Hematopoietic multipotent progenitor cell treated with erythropoietin and hydrocortisone succinate and interleukin-3 and kit ligand, for 15 days (in vitro differentiated cells): ENCODE results near the gene EXOC6B.

Experiments used
- DNase-seq: peaks from one replicate; pipeline ENCODE4 v3.0.0-alpha.2; 2015; ENCODE audit warnings: low spot score

Gene EXOC6B

GRCh38 chr2:72825257-72826155 is at the start of gene EXOC6B:
EXOC6B (minus strand) TSS chr2:72826033.
- DNase-seq: peak; percentile 62

- DNase-seq: no peak
Observed at GRCh38 chr2:72871880-72872279, 46.0 kb upstream of the EXOC6B start.

GRCh38 chr2:72871060-72871459 is 45.2 kb upstream of the EXOC6B start:
- no peak for DNase-seq

- DNase-seq: no peak
Observed at GRCh38 chr2:72864500-72864899, 38.7 kb upstream of the EXOC6B start.

GRCh38 chr2:72863046-72863445 is 37.2 kb upstream of the EXOC6B start:
- no peak for DNase-seq

GRCh38 chr2:72862239-72862988 is 36.6 kb upstream of the EXOC6B start:
- DNase-seq: peak; percentile 75

GRCh38 chr2:72859831-72860262 is 34.0 kb upstream of the EXOC6B start:
- DNase-seq: peak; percentile 35

GRCh38 chr2:72851333-72851732 is 25.5 kb upstream of the EXOC6B start:
- DNase-seq: no peak

- DNase-seq: no peak
Observed at GRCh38 chr2:72849138-72849462, 23.3 kb upstream of the EXOC6B start.

GRCh38 chr2:72848436-72849137 is 22.8 kb upstream of the EXOC6B start:
- no peak for DNase-seq

- no peak for DNase-seq
Observed at GRCh38 chr2:72847534-72848315, 21.9 kb upstream of the EXOC6B start.

- DNase-seq: no peak
Observed at GRCh38 chr2:72846171-72847095, 20.6 kb upstream of the EXOC6B start.

GRCh38 chr2:72843301-72843700 is 17.5 kb upstream of the EXOC6B start:
- no peak for DNase-seq

- no peak for DNase-seq
Observed at GRCh38 chr2:72841462-72842125, 15.8 kb upstream of the EXOC6B start.

GRCh38 chr2:72840066-72840465 is 14.2 kb upstream of the EXOC6B start:
- DNase-seq: no peak

- DNase-seq: no peak
Observed at GRCh38 chr2:72837171-72837570, 11.3 kb upstream of the EXOC6B start.

GRCh38 chr2:72835403-72835802 is 9.6 kb upstream of the EXOC6B start:
- no peak for DNase-seq

- DNase-seq: no peak
Observed at GRCh38 chr2:72834596-72834995, 8.8 kb upstream of the EXOC6B start.

GRCh38 chr2:72833084-72833714 is 7.4 kb upstream of the EXOC6B start:
- DNase-seq: no peak

- DNase-seq: no peak
Observed at GRCh38 chr2:72830273-72830672, 4.4 kb upstream of the EXOC6B start.
